Bronchial epithelial cell (primary cell): ENCODE results near the gene ORMDL2. TPM values are rescaled to one million over a fixed set of nuclear protein-coding genes. Genes with fewer than 3 reads are reported as not detected.
"Not testable (repeated sequence)": the region's sequence is repeated elsewhere in the genome, so short reads cannot be mapped to it uniquely, and the experiment has no call there.

Experiments
- DNase-seq: peaks from one replicate; pipeline ENCODE4 v3.0.0-alpha.2; 2010; ENCODE audit warnings: low read depth
- FAIRE-seq: peaks from 2 replicates; lab custom pipeline; 2011; peaks lifted over from hg19 to GRCh38; lab: Jason Lieb, UNC
- H3K27me3 ChIP-seq: 2 replicates; pipeline ENCODE4 v1.5.1; 2011; ENCODE audit warnings: low read length; ENCODE audit not compliant: control insufficient read depth, insufficient read depth
- H3K36me3 ChIP-seq: 2 replicates; pipeline ENCODE4 v1.5.1; 2011; ENCODE audit warnings: low read length; ENCODE audit not compliant: control insufficient read depth, insufficient read depth
- H3K4me3 ChIP-seq: 2 replicates; pipeline ENCODE4 v1.5.1; 2011; ENCODE audit warnings: mild to moderate bottlenecking, low read depth, low read length, control low read depth
- CTCF ChIP-seq: IDR thresholded peaks from 2 replicates; pipeline ENCODE4 v1.5.1; 2011; ENCODE audit warnings: mild to moderate bottlenecking, moderate library complexity, low read length, control low read depth, inconsistent platforms; ENCODE audit not compliant: insufficient read depth, severe bottlenecking
- total RNA-seq: library from RNA; depleted of rRNA; stranded (reverse); fragments of >200 nt; gene quantifications from 2 replicates; pipeline ENCODE4 v1.2.1, GENCODE V29; 2014

Gene ORMDL2
- total RNA-seq, 1 donor from 2014 or later: 46.1 TPM

- H3K27me3 ChIP-seq: no peaks in the 10 kb centered on the region
- DNase-seq (no peak), FAIRE-seq (no peak)
- no peaks in the 10 kb centered on the region for H3K36me3 ChIP-seq
- no peak overlapping the region for H3K4me3 ChIP-seq
- no peak for TF ChIP-seq CTCF
Observed at GRCh38 chr12:55850401-55850800, 32.6 kb downstream of the ORMDL2 start.

- FAIRE-seq: no peak
- no peak for TF ChIP-seq CTCF
- DNase-seq: no peak
- Histone ChIP-seq H3K27me3 (no peaks in the 10 kb centered on the region), H3K36me3 (no peaks in the 10 kb centered on the region), H3K4me3 (no peak overlapping the region)
Observed at GRCh38 chr12:55850893-55851292, 33.1 kb downstream of the ORMDL2 start.

GRCh38 chr12:55852740-55853139 lies 34.9 kb downstream of the ORMDL2 start:
- H3K27me3 ChIP-seq: no peaks in the 10 kb centered on the region
- no peak for DNase-seq
- TF ChIP-seq CTCF: no peak
- H3K36me3 ChIP-seq: no peaks in the 10 kb centered on the region
- FAIRE-seq: no peak
- no peak overlapping the region for H3K4me3 ChIP-seq

- no peak for DNase-seq
- no peak for TF ChIP-seq CTCF
- FAIRE-seq: no peak
Observed at GRCh38 chr12:55861396-55861795, 43.6 kb downstream of the ORMDL2 start.

GRCh38 chr12:55861871-55862270 lies 44.0 kb downstream of the ORMDL2 start:
- Histone ChIP-seq H3K36me3 (no peaks in the 10 kb centered on the region), H3K4me3 (no peak overlapping the region), H3K27me3 (no peaks in the 10 kb centered on the region)
- TF ChIP-seq CTCF: no peak
- FAIRE-seq (no peak), DNase-seq (no peak)

More at GRCh38 chr12:55861396-55861795, 43.6 kb downstream of the ORMDL2 start:
- Histone ChIP-seq H3K27me3 (no peaks in the 10 kb centered on the region), H3K4me3 (no peak overlapping the region), H3K36me3 (no peaks in the 10 kb centered on the region)

GRCh38 chr12:55862286-55862685 lies 44.4 kb downstream of the ORMDL2 start:
- Histone ChIP-seq H3K27me3 (no peaks in the 10 kb centered on the region), H3K36me3 (no peaks in the 10 kb centered on the region), H3K4me3 (no peak overlapping the region)
- FAIRE-seq (no peak), DNase-seq (no peak)
- TF ChIP-seq CTCF: no peak

GRCh38 chr12:55862931-55863330 lies 45.1 kb downstream of the ORMDL2 start:
- FAIRE-seq, H3K4me3 ChIP-seq, DNase-seq, H3K36me3 ChIP-seq, H3K27me3 ChIP-seq: not testable (repeated sequence)
